HepG2 (cell line): ENCODE data around the gene RPL41. TPM values are rescaled to one million over a fixed set of nuclear protein-coding genes. Genes with fewer than 3 reads are reported as not detected.

Source experiments
- CHD2 ChIP-seq: IDR thresholded peaks from 2 replicates; pipeline ENCODE4 v1.6.1; 2011; ENCODE audit warnings: low read depth, low read length, improper control_type of control experiment
- DR1 ChIP-seq: sonication (generic); formaldehyde crosslinking; IDR thresholded peaks from 2 replicates; pipeline ENCODE4 v1.8.0; 2021; ENCODE audit warnings: mild to moderate bottlenecking, missing genetic modification reagents, inconsistent platforms
- FOXO1 ChIP-seq: sonication (generic); formaldehyde crosslinking; IDR thresholded peaks from 2 replicates; pipeline ENCODE4 v1.4.0; 2020; ENCODE audit warnings: missing genetic modification reagents
- HMGXB4 ChIP-seq, 2 experiments: sonication (generic) in 1 of 2; formaldehyde crosslinking in 1 of 2; IDR thresholded peaks; 2 replicates each; pipeline versions ENCODE4 v1.4.0 to v1.6.1; 2018 to 2020; ENCODE audit warnings: missing genetic modification reagents in 2 of 2, borderline replicate concordance in 1 of 2, low read depth in 1 of 2, mild to moderate bottlenecking in 1 of 2, missing biosample characterization in 1 of 2
- MAF1 ChIP-seq: sonication (generic); formaldehyde crosslinking; IDR thresholded peaks from 2 replicates; pipeline ENCODE4 v1.5.0; 2020; ENCODE audit warnings: missing genetic modification reagents, borderline replicate concordance
- SMYD3 ChIP-seq: sonication (generic); formaldehyde crosslinking; IDR thresholded peaks from 2 replicates; pipeline ENCODE4 v1.8.1; 2023; ENCODE audit warnings: mild to moderate bottlenecking, missing genetic modification reagents
- SOX5 ChIP-seq: IDR thresholded peaks from 2 replicates; pipeline ENCODE4 v1.6.1; 2016; ENCODE audit warnings: borderline replicate concordance
- TFDP1 ChIP-seq: IDR thresholded peaks from 2 replicates; pipeline ENCODE4 v1.6.1; 2016; ENCODE audit warnings: missing compliant biosample characterization, missing genetic modification reagents, borderline replicate concordance
- TFE3 ChIP-seq: IDR thresholded peaks from 2 replicates; pipeline ENCODE4 v1.6.1; 2016
- THAP11 ChIP-seq: IDR thresholded peaks from 2 replicates; pipeline ENCODE4 v1.6.1; 2016; ENCODE audit warnings: missing biosample characterization, missing genetic modification reagents
- TSC22D2 ChIP-seq: sonication (generic); formaldehyde crosslinking; IDR thresholded peaks from 2 replicates; pipeline ENCODE4 v1.5.1; 2020; ENCODE audit warnings: missing genetic modification reagents, mild to moderate bottlenecking, borderline replicate concordance
- YEATS2 ChIP-seq: sonication (generic); formaldehyde crosslinking; IDR thresholded peaks from 2 replicates; pipeline ENCODE4 v1.4.0; 2020; ENCODE audit warnings: missing genetic modification reagents, borderline replicate concordance
- ZMAT3 ChIP-seq: sonication (generic); formaldehyde crosslinking; conservative IDR thresholded peaks from 2 replicates; pipeline ENCODE4 v1.7.0; 2021; ENCODE audit warnings: missing genetic modification reagents
- ZNF501 ChIP-seq: sonication (generic); formaldehyde crosslinking; IDR thresholded peaks from 2 replicates; pipeline ENCODE4 v1.5.1; 2020; ENCODE audit warnings: mild to moderate bottlenecking, moderate library complexity, missing genetic modification reagents
- ZNF563 ChIP-seq: sonication (generic); formaldehyde crosslinking; IDR thresholded peaks from 2 replicates; pipeline ENCODE4 v1.8.0; 2022; ENCODE audit warnings: mild to moderate bottlenecking, moderate library complexity, missing genetic modification reagents
- ZNF652 ChIP-seq: IDR thresholded peaks from 2 replicates; pipeline ENCODE4 v1.6.1; 2016; ENCODE audit warnings: low read depth, borderline replicate concordance
- ZNF772 ChIP-seq: sonication (generic); formaldehyde crosslinking; IDR thresholded peaks from 2 replicates; pipeline ENCODE4 v1.5.0; 2020; ENCODE audit warnings: mild to moderate bottlenecking, missing genetic modification reagents
- polyA plus RNA-seq, 8 experiments: library from polyadenylated mRNA; depleted of rRNA in 3 of 8; stranded (reverse) in 7 of 8; unstranded in 1 of 8; fragments of >200 nt; fragmentation: Illumina TruSeq in 4 of 8; extraction: Trizol in 4 of 8; gene quantifications; 2 replicates each; pipeline versions ENCODE4 v1.2.1 to v1.2.3, GENCODE V29; 2011 to 2016; ENCODE audit warnings: low read depth in 4 of 8, missing spikeins in 1 of 8, mixed read lengths in 1 of 8; ENCODE audit not compliant: insufficient read depth in 1 of 8
- total RNA-seq, 5 experiments: library from RNA; depleted of rRNA; stranded (reverse); fragments of >200 nt; fragmentation: Illumina TruSeq; extraction: Trizol; gene quantifications; 2 replicates each; pipeline ENCODE4 v1.2.3, GENCODE V29; 2016; ENCODE audit warnings: low read depth in 1 of 5
- TF ChIP-seq, protein P1 (sequence below), 2 experiments: sonication (generic) in 1 of 2; formaldehyde crosslinking in 1 of 2; IDR thresholded peaks; 2 replicates each; pipeline versions ENCODE4 v1.6.1 to v1.9.0; 2014 to 2022; ENCODE audit warnings: antibody characterized with exemption in 1 of 2, borderline replicate concordance in 1 of 2, inconsistent platforms in 1 of 2, low read depth in 1 of 2, missing genetic modification reagents in 1 of 2

The RPL41 gene
- total and polyA plus RNA-seq, 2 of the 13 experiments (the other 11 are each of a cell fraction or from before 2014, with no cell fraction given), result 4,012 to 7,670 TPM

DNA sequence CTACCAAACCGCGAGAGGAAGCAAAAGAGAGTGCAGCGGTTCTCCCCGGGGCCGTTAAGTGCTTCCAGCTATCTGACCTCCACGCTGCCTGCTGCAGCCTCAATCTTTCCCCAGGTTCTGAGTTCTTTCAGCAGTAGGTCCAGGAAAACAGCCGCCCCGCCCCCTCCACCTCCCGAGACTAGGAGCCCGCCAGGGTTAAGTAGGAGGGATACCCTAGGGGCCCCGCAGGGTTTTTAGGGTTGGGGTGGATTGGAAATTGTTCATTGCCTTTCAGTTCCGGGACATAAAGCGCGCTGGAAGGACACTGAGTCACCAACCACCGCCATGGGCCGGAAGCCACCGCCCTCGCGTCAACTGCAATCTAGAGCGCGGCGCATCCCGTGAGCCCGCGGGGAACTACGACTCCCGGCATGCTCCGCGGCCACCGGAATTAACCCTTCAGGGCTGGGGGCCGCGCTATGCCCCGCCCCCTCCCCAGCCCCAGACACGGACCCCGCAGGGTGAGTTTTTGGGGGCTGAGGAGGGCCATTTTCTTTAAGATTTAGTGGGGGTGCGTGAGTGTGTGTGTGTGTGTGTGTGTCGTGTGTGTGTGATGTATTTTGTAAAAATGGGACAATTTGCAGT is 35.8 kb downstream of the RPL41 start, which contains the start of gene MYL6B (continued):
- peak; percentile 97 for TF ChIP-seq THAP11 (CRISPR knock-in tag)
- TF ChIP-seq DR1 (CRISPR knock-in tag), result peak; percentile 26; the same call in 1 of the 2 replicates
- TF ChIP-seq MAF1 (CRISPR knock-in tag), result 0 out of 2 replicates have a peak, but pooled peaks have one; percentile 34
- TF ChIP-seq ZNF772 (CRISPR knock-in tag), result peak; percentile 59; the same call in 1 of the 2 replicates
- peak; percentile 79 for TF ChIP-seq CHD2
- TF ChIP-seq TSC22D2 (CRISPR knock-in tag), result 0 out of 2 replicates have a peak, but pooled peaks have one; percentile 27
- TF ChIP-seq YEATS2 (CRISPR knock-in tag), result peak; percentile 84
- peak; percentile 61; the same call in 1 of the 2 replicates for TF ChIP-seq TFDP1
- TF ChIP-seq, protein P1, sequence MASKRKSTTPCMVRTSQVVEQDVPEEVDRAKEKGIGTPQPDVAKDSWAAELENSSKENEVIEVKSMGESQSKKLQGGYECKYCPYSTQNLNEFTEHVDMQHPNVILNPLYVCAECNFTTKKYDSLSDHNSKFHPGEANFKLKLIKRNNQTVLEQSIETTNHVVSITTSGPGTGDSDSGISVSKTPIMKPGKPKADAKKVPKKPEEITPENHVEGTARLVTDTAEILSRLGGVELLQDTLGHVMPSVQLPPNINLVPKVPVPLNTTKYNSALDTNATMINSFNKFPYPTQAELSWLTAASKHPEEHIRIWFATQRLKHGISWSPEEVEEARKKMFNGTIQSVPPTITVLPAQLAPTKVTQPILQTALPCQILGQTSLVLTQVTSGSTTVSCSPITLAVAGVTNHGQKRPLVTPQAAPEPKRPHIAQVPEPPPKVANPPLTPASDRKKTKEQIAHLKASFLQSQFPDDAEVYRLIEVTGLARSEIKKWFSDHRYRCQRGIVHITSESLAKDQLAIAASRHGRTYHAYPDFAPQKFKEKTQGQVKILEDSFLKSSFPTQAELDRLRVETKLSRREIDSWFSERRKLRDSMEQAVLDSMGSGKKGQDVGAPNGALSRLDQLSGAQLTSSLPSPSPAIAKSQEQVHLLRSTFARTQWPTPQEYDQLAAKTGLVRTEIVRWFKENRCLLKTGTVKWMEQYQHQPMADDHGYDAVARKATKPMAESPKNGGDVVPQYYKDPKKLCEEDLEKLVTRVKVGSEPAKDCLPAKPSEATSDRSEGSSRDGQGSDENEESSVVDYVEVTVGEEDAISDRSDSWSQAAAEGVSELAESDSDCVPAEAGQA (IDR thresholded peaks at IDR 0.05; ENCODE audit: low read depth), result peak; percentile 80
- TF ChIP-seq, protein P1 (CRISPR knock-in tag; IDR thresholded peaks at IDR 0.05; ENCODE audit: borderline replicate concordance), result no peak
- peak; percentile 99 for TF ChIP-seq ZNF652 (CRISPR knock-in tag)
- peak; percentile 31; the same call in 1 of the 2 replicates for TF ChIP-seq ZMAT3 (CRISPR knock-in tag)
- peak in 1 of 2 experiments; percentile 48; a peak in 1 of 4 replicates for TF ChIP-seq HMGXB4 (CRISPR knock-in tag; IDR thresholded peaks at IDR 0.05; ENCODE audit: borderline replicate concordance in 1 of 2, low read depth in 1 of 2)
- TF ChIP-seq FOXO1 (CRISPR knock-in tag), result peak; percentile 74
- TF ChIP-seq SMYD3, result no peak
- peak; percentile 33; the same call in 1 of the 2 replicates for TF ChIP-seq ZNF563 (CRISPR knock-in tag)
- peak; percentile 61; the same call in 1 of the 2 replicates for TF ChIP-seq TFE3 (CRISPR knock-in tag)
- TF ChIP-seq ZNF501 (CRISPR knock-in tag), result no peak
- no peak for TF ChIP-seq SOX5
